ENCODE measurements around the gene ANKRD62.

ANKRD62 gene

DNA sequence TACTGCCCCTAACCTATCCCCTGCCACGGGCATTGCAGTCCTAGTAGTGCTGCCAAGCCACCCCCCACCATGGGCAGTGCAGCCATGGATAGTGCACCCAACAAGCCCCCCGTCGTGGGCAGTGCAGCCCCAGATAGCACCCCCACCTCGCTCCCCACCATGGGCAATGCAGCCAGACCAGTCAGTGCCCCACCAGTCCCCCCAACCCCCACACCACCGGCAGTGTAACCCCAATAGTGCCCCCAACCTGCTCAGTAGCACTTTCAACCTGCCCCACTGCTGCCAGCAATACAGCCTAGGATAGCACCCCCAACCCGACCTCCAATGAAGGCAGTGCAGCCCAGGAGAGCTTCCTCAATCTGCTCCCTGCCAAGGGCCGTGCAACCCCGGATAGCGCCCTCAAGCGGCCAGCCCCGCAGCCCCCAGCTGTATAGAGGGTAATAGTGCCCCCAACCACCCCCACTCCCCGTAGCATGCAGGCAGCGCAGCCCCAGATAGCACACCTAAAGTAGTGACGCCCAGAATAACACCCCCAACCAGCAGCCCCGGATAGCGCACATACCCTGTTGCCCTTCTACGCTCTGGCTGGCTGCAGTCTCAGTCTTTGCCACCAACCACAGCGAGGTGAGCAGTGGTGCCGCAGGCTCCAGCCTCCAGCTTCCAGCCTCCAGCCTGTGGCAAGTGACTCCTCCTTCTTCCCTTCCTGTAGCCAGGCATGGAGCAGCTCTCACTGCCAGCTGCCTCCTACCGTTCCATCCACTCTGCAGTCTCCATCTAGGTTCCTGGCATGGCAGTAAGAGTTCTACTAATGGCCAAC is 45.4 kb upstream of the ANKRD62 start:
- no peak for TF ChIP-seq SIN3A (IDR thresholded peaks at IDR 0.05; ENCODE audit: borderline replicate concordance, insufficient read depth, low read length)
- no peak for TF ChIP-seq TAF1 (IDR thresholded peaks at IDR 0.05; ENCODE audit: borderline replicate concordance, insufficient read depth, low read length)
- TF ChIP-seq FOXP2 (optimal IDR thresholded peaks at IDR 0.05; ENCODE audit: borderline replicate concordance, extremely low read depth, extremely low read length, insufficient read depth) = no peak
- TF ChIP-seq, protein P1, sequence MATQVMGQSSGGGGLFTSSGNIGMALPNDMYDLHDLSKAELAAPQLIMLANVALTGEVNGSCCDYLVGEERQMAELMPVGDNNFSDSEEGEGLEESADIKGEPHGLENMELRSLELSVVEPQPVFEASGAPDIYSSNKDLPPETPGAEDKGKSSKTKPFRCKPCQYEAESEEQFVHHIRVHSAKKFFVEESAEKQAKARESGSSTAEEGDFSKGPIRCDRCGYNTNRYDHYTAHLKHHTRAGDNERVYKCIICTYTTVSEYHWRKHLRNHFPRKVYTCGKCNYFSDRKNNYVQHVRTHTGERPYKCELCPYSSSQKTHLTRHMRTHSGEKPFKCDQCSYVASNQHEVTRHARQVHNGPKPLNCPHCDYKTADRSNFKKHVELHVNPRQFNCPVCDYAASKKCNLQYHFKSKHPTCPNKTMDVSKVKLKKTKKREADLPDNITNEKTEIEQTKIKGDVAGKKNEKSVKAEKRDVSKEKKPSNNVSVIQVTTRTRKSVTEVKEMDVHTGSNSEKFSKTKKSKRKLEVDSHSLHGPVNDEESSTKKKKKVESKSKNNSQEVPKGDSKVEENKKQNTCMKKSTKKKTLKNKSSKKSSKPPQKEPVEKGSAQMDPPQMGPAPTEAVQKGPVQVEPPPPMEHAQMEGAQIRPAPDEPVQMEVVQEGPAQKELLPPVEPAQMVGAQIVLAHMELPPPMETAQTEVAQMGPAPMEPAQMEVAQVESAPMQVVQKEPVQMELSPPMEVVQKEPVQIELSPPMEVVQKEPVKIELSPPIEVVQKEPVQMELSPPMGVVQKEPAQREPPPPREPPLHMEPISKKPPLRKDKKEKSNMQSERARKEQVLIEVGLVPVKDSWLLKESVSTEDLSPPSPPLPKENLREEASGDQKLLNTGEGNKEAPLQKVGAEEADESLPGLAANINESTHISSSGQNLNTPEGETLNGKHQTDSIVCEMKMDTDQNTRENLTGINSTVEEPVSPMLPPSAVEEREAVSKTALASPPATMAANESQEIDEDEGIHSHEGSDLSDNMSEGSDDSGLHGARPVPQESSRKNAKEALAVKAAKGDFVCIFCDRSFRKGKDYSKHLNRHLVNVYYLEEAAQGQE (IDR thresholded peaks at IDR 0.05; ENCODE audit: insufficient read depth in 1 of 2, low read depth in 2 of 2, low read length in 2 of 2) = no peak
- TF ChIP-seq POLR2AphosphoS5 (IDR thresholded peaks at IDR 0.05; ENCODE audit: low read depth, low read length) = no peak

DNA sequence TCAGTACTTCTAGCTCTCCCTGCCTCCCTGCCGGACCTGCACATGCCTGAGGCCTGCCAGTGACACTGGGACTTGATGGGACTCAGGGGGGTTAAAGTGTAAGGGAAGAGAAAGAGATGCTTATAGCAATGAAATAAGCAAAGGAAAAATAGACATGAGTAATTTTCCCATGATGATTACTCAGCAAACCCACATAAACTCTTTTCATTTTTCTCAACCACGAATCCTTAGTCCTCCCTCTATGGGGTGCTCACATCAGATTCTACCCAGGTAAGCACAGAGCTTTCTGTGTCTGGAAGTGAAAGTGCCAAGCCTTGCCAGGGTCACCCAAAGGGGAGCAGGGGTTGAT is 44.8 kb upstream of the ANKRD62 start:
- TF ChIP-seq TAF1 (IDR thresholded peaks at IDR 0.05; ENCODE audit: borderline replicate concordance, insufficient read depth, low read length) = no peak
- TF ChIP-seq, protein P1 (IDR thresholded peaks at IDR 0.05; ENCODE audit: insufficient read depth in 1 of 2, low read depth in 2 of 2, low read length in 2 of 2) = no peak
- no peak for TF ChIP-seq FOXP2 (optimal IDR thresholded peaks at IDR 0.05; ENCODE audit: borderline replicate concordance, extremely low read depth, extremely low read length, insufficient read depth)
- no peak for TF ChIP-seq SIN3A (IDR thresholded peaks at IDR 0.05; ENCODE audit: borderline replicate concordance, insufficient read depth, low read length)
- no peak for TF ChIP-seq POLR2AphosphoS5 (IDR thresholded peaks at IDR 0.05; ENCODE audit: low read depth, low read length)

DNA sequence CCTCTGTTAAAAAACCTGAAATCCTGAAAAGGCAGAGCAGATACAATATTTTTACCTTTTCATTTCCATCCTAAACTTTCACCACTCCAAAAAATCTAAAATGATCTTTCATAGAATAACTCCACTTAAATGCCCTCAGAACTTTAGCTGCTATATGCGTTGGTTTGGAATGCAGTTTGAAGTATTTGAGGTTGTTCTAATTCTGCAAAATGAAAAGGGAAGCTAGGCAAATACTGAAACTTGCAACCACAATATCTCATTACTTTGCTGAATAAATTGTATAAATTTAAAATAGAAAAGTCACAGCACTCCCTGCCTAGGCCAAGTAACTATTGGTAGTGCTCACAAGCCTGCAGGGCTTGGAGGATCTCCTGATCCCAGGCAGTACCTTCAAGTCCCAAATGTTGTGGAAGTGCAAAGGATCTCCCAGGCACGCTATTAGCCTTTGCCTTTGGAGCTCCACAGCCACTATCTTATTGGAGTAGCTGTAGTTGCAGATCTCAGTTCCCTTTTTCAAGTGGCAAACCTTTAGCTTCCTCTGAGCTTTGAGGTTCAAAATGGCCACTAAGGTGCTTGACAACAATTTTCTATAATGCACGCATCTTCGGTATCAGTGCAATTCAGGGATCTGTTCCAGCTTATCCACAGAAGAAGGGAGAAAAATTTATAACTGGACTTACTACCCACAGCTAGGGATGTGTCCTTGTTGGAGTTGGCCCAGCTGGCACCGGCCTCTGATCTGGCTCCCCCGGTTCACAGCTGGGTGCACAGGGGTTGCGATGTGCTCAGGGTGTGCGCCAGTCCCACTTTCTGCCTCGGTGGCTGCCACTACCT is 43.4 kb upstream of the ANKRD62 start:
- TF ChIP-seq TAF1 (IDR thresholded peaks at IDR 0.05; ENCODE audit: borderline replicate concordance, insufficient read depth, low read length) (no peak), SIN3A (IDR thresholded peaks at IDR 0.05; ENCODE audit: borderline replicate concordance, insufficient read depth, low read length) (no peak), FOXP2 (optimal IDR thresholded peaks at IDR 0.05; ENCODE audit: borderline replicate concordance, extremely low read depth, extremely low read length, insufficient read depth) (no peak), POLR2AphosphoS5 (IDR thresholded peaks at IDR 0.05; ENCODE audit: low read depth, low read length) (no peak)
- TF ChIP-seq, protein P1 (IDR thresholded peaks at IDR 0.05; ENCODE audit: insufficient read depth in 1 of 2, low read depth in 2 of 2, low read length in 2 of 2) = no peak

DNA sequence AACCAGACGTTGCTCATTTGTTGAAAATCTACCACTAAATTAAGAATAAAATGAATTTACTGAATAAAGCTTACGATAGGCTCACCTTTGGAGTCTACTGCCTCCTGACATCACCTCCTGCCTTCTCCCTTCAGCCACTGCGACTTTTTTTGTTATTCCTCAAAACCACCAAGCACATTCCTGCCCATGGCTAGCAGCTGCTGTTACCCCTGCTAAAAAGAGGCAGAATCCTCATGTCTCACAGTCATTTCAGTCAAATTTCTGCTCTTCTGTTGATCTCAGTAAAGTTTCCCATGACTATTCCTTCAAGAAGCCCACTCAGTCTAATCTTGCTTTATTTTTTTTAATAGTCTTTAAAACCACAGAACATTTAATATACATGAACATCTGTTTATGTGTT is 40.8 kb upstream of the ANKRD62 start:
- TF ChIP-seq POLR2AphosphoS5 (IDR thresholded peaks at IDR 0.05; ENCODE audit: low read depth, low read length) (no peak), SIN3A (IDR thresholded peaks at IDR 0.05; ENCODE audit: borderline replicate concordance, insufficient read depth, low read length) (no peak), FOXP2 (optimal IDR thresholded peaks at IDR 0.05; ENCODE audit: borderline replicate concordance, extremely low read depth, extremely low read length, insufficient read depth) (no peak), TAF1 (IDR thresholded peaks at IDR 0.05; ENCODE audit: borderline replicate concordance, insufficient read depth, low read length) (no peak)
- TF ChIP-seq, protein P1 (IDR thresholded peaks at IDR 0.05; ENCODE audit: insufficient read depth in 1 of 2, low read depth in 2 of 2, low read length in 2 of 2) = no peak

Measured in PFSK-1 (cell line).